Endothelial cell (in vitro differentiated cells): ENCODE results near the gene USP20. TPM values are rescaled to one million over a fixed set of nuclear protein-coding genes. Genes with fewer than 3 reads are reported as not detected.

Experiments
- DNase-seq: peaks from one replicate; pipeline ENCODE4 v3.0.0; 2021; ENCODE audit warnings: low spot score
- H3K27ac Mint-ChIP-seq: one replicate; pipeline ENCODE4 v1.8.0; 2021; ENCODE audit warnings: mixed read lengths, inconsistent platforms; ENCODE audit not compliant: unreplicated experiment
- H3K27me3 Mint-ChIP-seq: one replicate; pipeline ENCODE4 v1.8.0; 2021; ENCODE audit warnings: mild to moderate bottlenecking, moderate library complexity, mixed read lengths, inconsistent platforms; ENCODE audit not compliant: unreplicated experiment
- H3K36me3 Mint-ChIP-seq: one replicate; pipeline ENCODE4 v1.8.0; 2021; ENCODE audit warnings: mild to moderate bottlenecking, low read depth, mixed read lengths, inconsistent platforms; ENCODE audit not compliant: unreplicated experiment
- H3K4me1 Mint-ChIP-seq: one replicate; pipeline ENCODE4 v1.8.0; 2021; ENCODE audit warnings: mild to moderate bottlenecking, mixed read lengths, inconsistent platforms; ENCODE audit not compliant: unreplicated experiment
- H3K4me3 Mint-ChIP-seq: one replicate; pipeline ENCODE4 v1.8.0; 2021; ENCODE audit warnings: mild to moderate bottlenecking, mixed read lengths, inconsistent platforms; ENCODE audit not compliant: unreplicated experiment
- H3K9me3 Mint-ChIP-seq: one replicate; pipeline ENCODE4 v1.8.0; 2021; ENCODE audit warnings: mixed read lengths, inconsistent platforms; ENCODE audit not compliant: unreplicated experiment
- total RNA-seq: library from RNA; stranded (reverse); fragmentation: NEBNext Ultra II Directional; extraction: Animal tissue kit (Norgen Biotek cat#: 25700); gene quantifications from one replicate; pipeline ENCODE4 v1.2.1, GENCODE V29; 2021; ENCODE audit not compliant: unreplicated experiment
- TF ChIP-seq, protein P1 (sequence below): fragments of 200-600 bp; sonication (generic); IDR thresholded peaks from one replicate; pipeline ENCODE4 v1.5.0; 2021; ENCODE audit warnings: antibody characterized with exemption; ENCODE audit not compliant: unreplicated experiment

Gene USP20
- total RNA-seq, 1 donor from 2014 or later = 21.7 TPM

DNA sequence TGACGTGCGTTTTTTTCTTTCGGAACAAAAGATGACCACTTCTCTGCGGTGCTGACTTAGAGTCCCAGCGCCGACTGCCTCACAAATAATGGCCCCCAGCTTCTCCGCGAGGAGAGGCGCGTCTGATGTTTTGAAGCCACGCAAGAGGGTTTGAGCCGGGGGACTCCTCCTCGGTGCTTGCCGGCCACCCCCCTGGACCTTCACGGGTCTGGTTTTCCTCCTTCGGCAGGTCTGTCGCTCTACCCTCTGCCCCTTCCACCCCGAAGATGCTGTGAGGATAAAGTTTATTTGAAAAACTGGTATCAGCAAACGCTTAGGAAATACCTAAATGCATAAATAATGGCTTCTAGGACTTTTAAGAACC lies 584 bp downstream of the USP20 start:
- H3K4me1 Mint-ChIP-seq = peaks cover 16% of the 10 kb centered on the region
- peak overlapping the region; percentile 95 for H3K4me3 Mint-ChIP-seq
- H3K36me3 Mint-ChIP-seq = peaks cover 11% of the 10 kb centered on the region
- H3K9me3 Mint-ChIP-seq = no peaks in the 10 kb centered on the region
- peak overlapping the region; percentile 57 for H3K27ac Mint-ChIP-seq
- peaks cover 7% of the 10 kb centered on the region for H3K27me3 Mint-ChIP-seq
- DNase-seq = no peak
- TF ChIP-seq, protein P1, sequence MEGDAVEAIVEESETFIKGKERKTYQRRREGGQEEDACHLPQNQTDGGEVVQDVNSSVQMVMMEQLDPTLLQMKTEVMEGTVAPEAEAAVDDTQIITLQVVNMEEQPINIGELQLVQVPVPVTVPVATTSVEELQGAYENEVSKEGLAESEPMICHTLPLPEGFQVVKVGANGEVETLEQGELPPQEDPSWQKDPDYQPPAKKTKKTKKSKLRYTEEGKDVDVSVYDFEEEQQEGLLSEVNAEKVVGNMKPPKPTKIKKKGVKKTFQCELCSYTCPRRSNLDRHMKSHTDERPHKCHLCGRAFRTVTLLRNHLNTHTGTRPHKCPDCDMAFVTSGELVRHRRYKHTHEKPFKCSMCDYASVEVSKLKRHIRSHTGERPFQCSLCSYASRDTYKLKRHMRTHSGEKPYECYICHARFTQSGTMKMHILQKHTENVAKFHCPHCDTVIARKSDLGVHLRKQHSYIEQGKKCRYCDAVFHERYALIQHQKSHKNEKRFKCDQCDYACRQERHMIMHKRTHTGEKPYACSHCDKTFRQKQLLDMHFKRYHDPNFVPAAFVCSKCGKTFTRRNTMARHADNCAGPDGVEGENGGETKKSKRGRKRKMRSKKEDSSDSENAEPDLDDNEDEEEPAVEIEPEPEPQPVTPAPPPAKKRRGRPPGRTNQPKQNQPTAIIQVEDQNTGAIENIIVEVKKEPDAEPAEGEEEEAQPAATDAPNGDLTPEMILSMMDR = no peak

DNA sequence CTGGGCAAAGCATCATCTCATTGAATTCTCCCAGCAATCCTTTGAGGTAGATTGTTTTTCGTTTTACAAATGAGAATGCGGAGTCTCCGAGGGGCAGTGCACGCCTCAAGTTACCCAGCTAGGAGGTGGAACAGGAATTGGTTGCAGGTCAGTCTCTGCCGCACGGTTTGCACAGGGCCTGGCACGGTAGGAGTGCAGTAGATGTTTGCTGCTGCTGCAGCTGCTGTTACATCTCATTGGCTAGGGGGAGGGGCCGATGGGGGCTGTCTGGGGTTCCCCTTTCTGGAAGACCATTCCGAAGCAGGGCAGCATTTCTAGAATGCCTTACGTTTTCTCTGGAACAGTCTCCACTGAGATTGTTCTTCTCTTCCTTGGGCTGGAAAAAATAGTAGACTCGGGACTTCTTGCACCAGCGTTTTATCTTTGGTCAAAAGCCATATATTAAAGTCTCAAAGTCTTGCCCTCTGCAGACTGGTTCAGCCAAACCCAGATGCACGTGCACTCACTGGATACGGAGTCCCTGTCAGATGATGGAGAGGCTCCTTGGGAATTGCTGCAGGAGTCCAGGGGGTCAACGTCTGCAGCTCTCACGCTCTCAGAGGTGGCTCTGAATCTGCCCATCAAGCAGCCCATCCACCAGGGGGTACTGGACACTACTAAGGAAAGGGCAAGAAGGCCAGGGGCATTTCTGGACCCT lies 1.2 kb downstream of the USP20 start:
- Mint-ChIP-seq H3K4me1 (peaks cover 16% of the 10 kb centered on the region), H3K36me3 (peaks cover 9% of the 10 kb centered on the region), H3K4me3 (peak overlapping the region; percentile 95), H3K27me3 (peaks cover 6% of the 10 kb centered on the region), H3K27ac (peak overlapping the region; percentile 57), H3K9me3 (no peaks in the 10 kb centered on the region)
- TF ChIP-seq, protein P1 = no peak
- DNase-seq = no peak

DNA sequence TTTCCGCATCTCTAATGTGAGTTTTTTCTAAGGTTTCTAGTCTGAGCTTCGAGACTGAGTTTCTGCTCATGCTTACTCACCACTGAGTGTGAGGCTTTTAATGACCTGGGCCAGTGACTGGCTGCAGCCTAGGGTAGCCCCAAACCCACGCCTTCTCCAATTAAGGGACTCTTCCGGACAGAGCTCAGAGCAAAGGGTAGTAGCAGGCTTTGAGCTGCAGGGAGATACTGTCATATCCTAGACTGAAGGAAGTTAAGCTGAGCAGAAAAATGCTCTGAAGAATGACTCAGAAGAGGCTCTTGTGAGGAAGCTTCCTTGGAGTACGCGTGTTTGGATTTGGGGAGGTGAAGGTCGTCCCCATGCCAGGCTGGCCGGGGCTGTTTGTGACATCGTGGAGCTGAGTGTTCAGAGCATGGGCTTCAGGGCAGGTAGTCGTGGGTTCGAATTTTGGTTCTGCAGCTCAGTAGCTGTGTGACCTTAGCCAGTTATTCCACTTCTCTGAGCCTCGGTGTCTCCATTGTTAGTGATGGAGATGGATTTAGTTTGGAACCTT lies 3.5 kb downstream of the USP20 start:
- Mint-ChIP-seq H3K4me3 (no peak overlapping the region), H3K4me1 (peaks cover 16% of the 10 kb centered on the region), H3K27me3 (peaks cover 6% of the 10 kb centered on the region), H3K36me3 (peaks cover 6% of the 10 kb centered on the region), H3K27ac (no peak overlapping the region), H3K9me3 (no peaks in the 10 kb centered on the region)
- TF ChIP-seq, protein P1 = no peak
- DNase-seq = no peak

DNA sequence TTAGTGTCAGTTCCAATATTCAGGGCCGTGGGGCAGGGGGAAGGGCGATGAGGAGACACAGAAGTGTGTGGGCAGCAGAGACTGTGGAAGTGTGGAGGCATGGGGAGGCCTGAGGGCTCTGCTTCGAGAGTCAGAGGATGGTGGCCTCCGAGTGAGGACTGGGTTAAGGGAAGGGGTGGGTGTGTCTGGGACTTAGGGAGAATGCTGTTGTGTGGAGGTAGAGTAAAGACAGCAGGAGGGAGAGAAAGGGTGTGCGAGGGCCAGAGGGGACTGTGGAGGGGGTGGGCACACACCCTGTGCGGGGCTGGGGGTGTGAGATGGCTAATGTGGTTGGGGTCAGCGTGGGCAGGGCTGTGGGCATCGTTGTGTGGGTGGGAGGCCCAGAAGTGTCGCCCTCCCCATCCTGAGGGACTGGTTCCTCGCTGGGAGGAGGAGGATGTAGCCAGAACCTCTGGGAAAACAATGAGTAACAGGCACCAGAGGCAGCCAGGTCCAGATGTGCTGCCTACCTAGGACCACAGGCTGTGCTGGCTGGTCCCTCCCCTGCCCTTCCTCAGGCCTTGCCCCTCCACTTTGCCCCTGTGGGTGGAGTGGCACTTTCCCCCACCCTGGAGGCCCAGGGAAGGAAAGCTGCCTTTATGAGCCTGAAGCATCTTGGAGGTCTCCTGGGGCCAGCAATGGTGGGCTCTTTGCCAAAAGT lies 4.2 kb downstream of the USP20 start:
- Mint-ChIP-seq H3K27ac (no peak overlapping the region), H3K4me1 (peaks cover 10% of the 10 kb centered on the region), H3K36me3 (no peaks in the 10 kb centered on the region), H3K27me3 (peaks cover 6% of the 10 kb centered on the region), H3K4me3 (no peak overlapping the region), H3K9me3 (no peaks in the 10 kb centered on the region)
- no peak for DNase-seq
- TF ChIP-seq, protein P1 = no peak

GRCh38 chr9:129840034-129840433 lies 4.8 kb downstream of the USP20 start:
- no peaks in the 10 kb centered on the region for H3K9me3 Mint-ChIP-seq
- H3K27me3 Mint-ChIP-seq = peaks cover 6% of the 10 kb centered on the region
- H3K4me3 Mint-ChIP-seq = no peak overlapping the region
- peaks cover 10% of the 10 kb centered on the region for H3K4me1 Mint-ChIP-seq
- DNase-seq = no peak
- H3K36me3 Mint-ChIP-seq = no peaks in the 10 kb centered on the region
- TF ChIP-seq, protein P1 = no peak
- no peak overlapping the region for H3K27ac Mint-ChIP-seq
